HL-60 (cell line): ENCODE data around the gene IL4I1.

Experiments used
- DNase-seq, 2 experiments: peaks; one replicate each; pipeline ENCODE4 v3.0.0-alpha.2; 2010 to 2020; ENCODE audit warnings: low read depth in 1 of 2, low spot score in 1 of 2
- H3K27ac ChIP-seq: fragments of 250-450 bp; sonication (Bioruptor Pico); replicated peaks from 2 replicates; pipeline ENCODE4 v1.5.1; 2020; ENCODE audit warnings: mild to moderate bottlenecking, moderate library complexity
- H3K27me3 ChIP-seq: fragments of 250-450 bp; sonication (Bioruptor Pico); 2 replicates; pipeline ENCODE4 v1.5.1; 2021; ENCODE audit warnings: mild to moderate bottlenecking, moderate library complexity; ENCODE audit not compliant: insufficient read depth, poor library complexity, severe bottlenecking
- H3K4me3 ChIP-seq: replicated peaks from 2 replicates; pipeline ENCODE4 v1.5.1; 2011; ENCODE audit warnings: mild to moderate bottlenecking, control low read depth, low read length; ENCODE audit not compliant: insufficient read depth
- CTCF ChIP-seq: IDR thresholded peaks from one replicate; pipeline ENCODE4 v1.5.1; 2011; ENCODE audit warnings: low read length, control low read depth, inconsistent platforms; ENCODE audit not compliant: insufficient read depth
- GABPA ChIP-seq: IDR thresholded peaks from 2 replicates; pipeline ENCODE4 v1.6.1; 2012; ENCODE audit warnings: low read depth
- POLR2AphosphoS5 ChIP-seq: IDR thresholded peaks from 2 replicates; pipeline ENCODE4 v1.6.1; 2012; ENCODE audit warnings: low read depth
- REST ChIP-seq: IDR thresholded peaks from 2 replicates; pipeline ENCODE4 v1.6.1; 2012; ENCODE audit warnings: low read depth; ENCODE audit not compliant: insufficient replicate concordance
- SPI1 ChIP-seq: IDR thresholded peaks from 2 replicates; pipeline ENCODE4 v1.6.1; 2012; ENCODE audit warnings: low read depth, mild to moderate bottlenecking, borderline replicate concordance

The IL4I1 gene

GRCh38 chr19:49858088-49858985 lies 38.4 kb downstream of the IL4I1 start:
- DNase-seq: no peak
- TF ChIP-seq POLR2AphosphoS5: peak; percentile 38
- no peak for TF ChIP-seq GABPA
- TF ChIP-seq SPI1: no peak
- TF ChIP-seq REST: no peak
- TF ChIP-seq CTCF: no peak
- H3K4me3 ChIP-seq: no peak overlapping the region
- no peak overlapping the region for H3K27ac ChIP-seq
- no peaks in the 10 kb centered on the region for H3K27me3 ChIP-seq

GRCh38 chr19:49857838-49858087 lies 38.9 kb downstream of the IL4I1 start:
- DNase-seq: no peak
- H3K4me3 ChIP-seq: no peak overlapping the region
- TF ChIP-seq GABPA (no peak), CTCF (no peak), SPI1 (no peak), REST (no peak), POLR2AphosphoS5 (no peak; the same call in 1 of the 2 replicates)
- H3K27ac ChIP-seq: no peak overlapping the region
- no peaks in the 10 kb centered on the region for H3K27me3 ChIP-seq

GRCh38 chr19:49857061-49857837 lies 39.4 kb downstream of the IL4I1 start:
- no peak for DNase-seq
- Histone ChIP-seq H3K27ac (no peak overlapping the region), H3K27me3 (no peaks in the 10 kb centered on the region), H3K4me3 (no peak overlapping the region)
- TF ChIP-seq SPI1 (no peak), CTCF (no peak), GABPA (no peak), POLR2AphosphoS5 (no peak; the same call in 1 of the 2 replicates), REST (no peak)
